Measurements from ENCODE around the gene CLDN20.

The CLDN20 gene

DNA sequence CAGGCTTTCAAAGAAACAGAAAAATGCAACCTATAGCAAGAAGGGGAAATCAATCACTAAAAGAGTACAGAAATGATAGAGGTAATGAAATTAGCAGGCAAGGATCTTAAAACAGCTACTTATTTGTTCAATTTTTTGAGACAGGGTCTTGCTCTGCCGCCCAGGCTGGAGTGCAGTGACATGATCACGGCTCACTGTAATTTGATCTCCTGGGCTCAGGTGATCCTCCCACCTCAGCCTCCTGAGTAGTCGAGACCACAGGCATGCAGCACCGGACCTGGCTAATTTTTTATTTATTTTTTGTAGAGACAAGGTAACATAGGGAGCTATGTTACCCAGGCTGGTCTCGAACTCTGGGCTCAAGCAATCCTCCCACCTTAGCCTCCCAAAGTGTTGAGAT is 28.9 kb downstream of the CLDN20 start:
- H3K27ac ChIP-seq, result no peak overlapping the region
- TF ChIP-seq, protein P1, sequence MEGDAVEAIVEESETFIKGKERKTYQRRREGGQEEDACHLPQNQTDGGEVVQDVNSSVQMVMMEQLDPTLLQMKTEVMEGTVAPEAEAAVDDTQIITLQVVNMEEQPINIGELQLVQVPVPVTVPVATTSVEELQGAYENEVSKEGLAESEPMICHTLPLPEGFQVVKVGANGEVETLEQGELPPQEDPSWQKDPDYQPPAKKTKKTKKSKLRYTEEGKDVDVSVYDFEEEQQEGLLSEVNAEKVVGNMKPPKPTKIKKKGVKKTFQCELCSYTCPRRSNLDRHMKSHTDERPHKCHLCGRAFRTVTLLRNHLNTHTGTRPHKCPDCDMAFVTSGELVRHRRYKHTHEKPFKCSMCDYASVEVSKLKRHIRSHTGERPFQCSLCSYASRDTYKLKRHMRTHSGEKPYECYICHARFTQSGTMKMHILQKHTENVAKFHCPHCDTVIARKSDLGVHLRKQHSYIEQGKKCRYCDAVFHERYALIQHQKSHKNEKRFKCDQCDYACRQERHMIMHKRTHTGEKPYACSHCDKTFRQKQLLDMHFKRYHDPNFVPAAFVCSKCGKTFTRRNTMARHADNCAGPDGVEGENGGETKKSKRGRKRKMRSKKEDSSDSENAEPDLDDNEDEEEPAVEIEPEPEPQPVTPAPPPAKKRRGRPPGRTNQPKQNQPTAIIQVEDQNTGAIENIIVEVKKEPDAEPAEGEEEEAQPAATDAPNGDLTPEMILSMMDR (conservative IDR thresholded peaks at IDR 0.05), result no peak
- no peak for TF ChIP-seq ZFX (IDR thresholded peaks at IDR 0.05)

DNA sequence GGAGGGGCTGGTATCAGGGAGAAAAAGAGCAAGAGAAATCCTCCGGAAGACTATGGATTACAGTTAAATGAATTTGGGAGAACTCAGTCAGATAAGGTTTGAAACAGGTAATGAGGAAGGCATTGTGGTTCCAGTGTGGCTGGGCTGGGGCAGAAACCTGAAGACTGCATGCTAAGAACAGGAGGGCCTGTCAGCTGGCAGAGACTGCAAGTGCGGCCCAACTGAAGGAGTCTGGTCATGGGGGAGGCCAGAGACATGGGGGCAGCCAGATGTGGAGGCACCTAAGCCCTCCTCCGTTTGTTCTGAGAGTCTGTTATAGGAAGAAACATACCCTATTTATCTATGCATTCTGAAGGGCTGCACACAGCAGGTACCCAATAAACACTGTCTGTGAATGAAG is 33.9 kb downstream of the CLDN20 start:
- no peak overlapping the region for H3K27ac ChIP-seq
- TF ChIP-seq, protein P1 (conservative IDR thresholded peaks at IDR 0.05), result no peak
- TF ChIP-seq ZFX (IDR thresholded peaks at IDR 0.05), result no peak

DNA sequence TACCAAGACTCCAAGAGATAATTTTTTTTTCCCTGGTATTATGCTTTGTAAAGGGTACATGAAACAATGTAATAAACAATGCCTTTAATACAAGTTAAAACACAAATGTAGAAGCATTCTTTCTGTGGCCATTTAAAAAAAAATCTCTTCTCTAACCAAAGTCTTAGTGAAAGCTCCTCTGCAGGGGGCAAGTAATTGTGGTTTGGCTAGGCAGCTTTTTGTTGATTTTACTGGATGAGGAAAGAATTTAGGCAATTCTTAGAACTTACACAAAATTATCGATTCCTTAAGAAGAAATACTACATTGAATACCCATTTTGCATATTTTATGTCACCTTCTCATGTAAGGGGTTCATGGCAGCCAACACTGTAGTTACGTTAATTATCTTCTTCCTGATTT is 38.1 kb downstream of the CLDN20 start:
- H3K27ac ChIP-seq, result no peak overlapping the region
- TF ChIP-seq, protein P1 (conservative IDR thresholded peaks at IDR 0.05), result no peak
- TF ChIP-seq ZFX (IDR thresholded peaks at IDR 0.05), result no peak

DNA sequence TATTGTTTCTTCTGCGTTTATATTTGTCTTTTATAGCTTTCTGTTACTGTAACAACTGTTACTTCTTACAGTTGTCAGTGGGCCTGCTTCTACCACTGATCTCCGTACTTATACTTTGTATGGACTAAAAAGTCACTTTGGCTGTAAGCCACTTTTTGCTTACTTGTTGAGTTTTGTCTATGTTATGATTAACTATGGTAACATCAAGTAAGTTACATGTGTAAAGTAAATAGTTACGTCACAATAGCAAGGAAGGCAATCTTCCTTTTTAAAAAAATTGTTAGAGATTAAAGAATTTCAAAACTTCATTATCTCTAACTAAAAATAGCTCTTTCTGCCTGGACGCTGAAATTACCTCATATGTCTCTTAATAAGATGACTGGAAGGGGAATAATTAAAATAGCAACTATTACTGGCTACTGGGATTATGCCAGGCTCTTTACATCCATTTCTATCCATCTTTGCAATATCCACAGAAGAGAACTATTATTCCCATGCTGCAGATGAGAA is 39.6 kb downstream of the CLDN20 start:
- TF ChIP-seq ZFX (IDR thresholded peaks at IDR 0.05), result no peak
- TF ChIP-seq, protein P1 (conservative IDR thresholded peaks at IDR 0.05), result no peak
- H3K27ac ChIP-seq, result no peak overlapping the region

DNA sequence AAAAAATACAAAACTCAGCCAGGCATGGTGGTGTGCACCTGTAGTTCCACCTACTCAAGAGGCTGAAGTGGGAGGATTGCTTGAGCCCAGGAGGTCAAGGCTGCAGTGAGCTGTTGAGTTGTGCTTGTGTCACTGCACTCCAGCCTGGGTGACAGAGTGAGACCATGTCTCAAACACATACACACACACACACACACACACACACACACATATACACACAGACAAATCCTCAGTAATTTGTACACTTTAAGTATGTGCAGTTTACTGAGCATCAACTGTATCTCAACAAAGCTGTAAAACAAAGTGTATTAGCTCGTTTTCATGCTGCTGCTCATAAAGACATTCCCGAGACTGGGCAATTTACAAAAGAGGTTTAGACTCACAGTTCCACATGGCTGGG is 43.1 kb downstream of the CLDN20 start:
- TF ChIP-seq ZFX (IDR thresholded peaks at IDR 0.05), result no peak
- TF ChIP-seq, protein P1 (conservative IDR thresholded peaks at IDR 0.05), result no peak

DNA sequence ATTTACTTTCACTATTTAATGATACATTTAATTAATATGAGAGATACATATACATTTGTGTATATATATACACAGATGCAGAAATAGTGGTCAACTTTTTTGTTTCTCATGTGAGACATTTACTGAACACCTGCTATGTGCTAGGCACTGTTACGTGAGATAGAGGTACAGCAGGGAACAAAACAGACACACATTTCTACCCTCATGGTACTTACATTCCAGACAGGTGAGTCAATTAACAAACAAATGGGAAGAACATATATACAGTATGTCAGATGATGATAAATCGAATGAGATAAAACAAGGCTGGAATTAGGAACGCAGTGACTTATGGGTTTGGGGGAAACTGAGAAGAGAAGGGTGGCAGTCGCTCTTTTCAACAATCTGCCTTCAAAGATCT is 45.3 kb downstream of the CLDN20 start:
- TF ChIP-seq, protein P1 (conservative IDR thresholded peaks at IDR 0.05), result no peak
- no peak for TF ChIP-seq ZFX (IDR thresholded peaks at IDR 0.05)
- H3K27ac ChIP-seq, result no peak overlapping the region

More for the DNA sequence above, 43.1 kb downstream of the CLDN20 start:
- H3K27ac ChIP-seq, result no peak overlapping the region

DNA sequence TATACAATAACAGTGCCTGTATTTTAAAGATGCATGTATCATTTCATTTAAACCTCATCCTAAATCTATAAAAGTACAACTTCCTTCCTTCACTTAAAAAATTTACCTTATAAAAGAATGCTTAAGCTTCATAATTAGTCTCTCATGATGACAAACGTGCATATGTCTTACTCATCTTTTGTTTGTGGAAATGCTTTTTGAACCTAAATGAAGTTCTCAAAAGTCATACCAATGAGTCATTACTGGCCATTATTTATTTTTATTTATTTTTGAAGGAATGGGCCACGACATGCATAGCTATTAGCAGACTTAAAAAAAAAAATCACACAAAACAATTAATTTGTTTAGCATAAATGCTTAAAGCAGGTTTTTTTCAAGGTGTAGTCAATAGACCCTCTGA is 46.8 kb downstream of the CLDN20 start:
- TF ChIP-seq ZFX (IDR thresholded peaks at IDR 0.05), result no peak
- TF ChIP-seq, protein P1 (conservative IDR thresholded peaks at IDR 0.05), result no peak
- H3K27ac ChIP-seq, result no peak overlapping the region
